Measurements from ENCODE around the gene SLC44A3. TPM values are rescaled to one million over a fixed set of nuclear protein-coding genes. Genes with fewer than 3 reads are reported as not detected.

SLC44A3 gene
- total RNA-seq, 8 experiments from 2014 or later, result 0.18 to 19.3 (median 0.95) TPM

GRCh38 chr1:94790670-94791069, 29.5 kb upstream of the SLC44A3 start:
- Histone ChIP-seq H3K27ac (no peak overlapping the region), H3K4me1 (replicated peaks in 1 of 2) (no peaks in the 10 kb centered on the region), H3K4me3 (no peak overlapping the region)
- 70 to 100% (median 97%) methylated on average over 1 of the region's 1 CpG for WGBS, 10 experiments
- ATAC-seq (replicated peaks in 6 of 8), result peak in 1 of 8 experiments; percentile 18
- in situ Hi-C loops (cut with MboI; ENCODE audit: low pct_unique_long_range_greater_than_20kb in 2 of 9, low sequenced_read_pairs in 9 of 9, unreplicated experiment in 9 of 9), result loop anchor here in 1 of 9 experiments (10.0 kb wide), 1 partner anchor 266 kb away; no protein-coding TSS in a partner anchor

- Histone ChIP-seq H3K4me3 (no peak overlapping the region), H3K27ac (no peak overlapping the region), H3K4me1 (replicated peaks in 1 of 2) (no peaks in the 10 kb centered on the region)
- in situ Hi-C loops (cut with MboI; ENCODE audit: low pct_unique_long_range_greater_than_20kb in 2 of 9, low sequenced_read_pairs in 9 of 9, unreplicated experiment in 9 of 9), result loop anchor here in 1 of 9 experiments (10.0 kb wide), 1 partner anchor 268 kb away; no protein-coding TSS in a partner anchor
- peak in 3 of 8 experiments; percentile 59 to 86 (median 81) for ATAC-seq (replicated peaks in 6 of 8)
- 0 to 100% (median 69%) methylated on average over 2 to 5 of the region's 5 CpGs for WGBS, 10 experiments
Observed at GRCh38 chr1:94792473-94793295, 27.5 kb upstream of the SLC44A3 start.

- H3K27ac ChIP-seq, result no peak overlapping the region
- peak in 3 of 8 experiments; percentile 32 to 47 (median 41) for ATAC-seq (replicated peaks in 6 of 8)
- in situ Hi-C loops (cut with MboI; ENCODE audit: low pct_unique_long_range_greater_than_20kb in 2 of 9, low sequenced_read_pairs in 9 of 9, unreplicated experiment in 9 of 9), result loop anchor here in 1 of 9 experiments (10.0 kb wide), 1 partner anchor 268 kb away; no protein-coding TSS in a partner anchor
Observed at GRCh38 chr1:94793296-94793656, 26.9 kb upstream of the SLC44A3 start.

GRCh38 chr1:94795434-94795833, 24.7 kb upstream of the SLC44A3 start:
- H3K4me3 ChIP-seq, result no peak overlapping the region
- H3K4me1 ChIP-seq (replicated peaks in 1 of 2), result no peaks in the 10 kb centered on the region
- 93 to 100% (median 96%) methylated on average over 1 to 7 of the region's 7 CpGs; no CpG with 5 or more reads in 1 of the 10 experiments for WGBS, 10 experiments
- in situ Hi-C loops (cut with MboI; ENCODE audit: low pct_unique_long_range_greater_than_20kb in 2 of 9, low sequenced_read_pairs in 9 of 9, unreplicated experiment in 9 of 9), result loop anchor here in 1 of 9 experiments (10.0 kb wide), 1 partner anchor 271 kb away; no protein-coding TSS in a partner anchor
- no peak for ATAC-seq (replicated peaks in 6 of 8)
- no peak overlapping the region for H3K27ac ChIP-seq

More at GRCh38 chr1:94793296-94793656, 26.9 kb upstream of the SLC44A3 start:
- Histone ChIP-seq H3K4me1 (replicated peaks in 1 of 2) (no peaks in the 10 kb centered on the region), H3K4me3 (no peak overlapping the region)
- 15 to 98% (median 79%) methylated on average over 1 to 5 of the region's 5 CpGs; no CpG with 5 or more reads in 2 of the 10 experiments for WGBS, 10 experiments

- in situ Hi-C loops (cut with MboI; ENCODE audit: low pct_unique_long_range_greater_than_20kb in 2 of 9, low sequenced_read_pairs in 9 of 9, unreplicated experiment in 9 of 9), result loop anchor here in 1 of 9 experiments (10.0 kb wide), 1 partner anchor 271 kb away; no protein-coding TSS in a partner anchor
Observed at GRCh38 chr1:94796266-94796665, 23.9 kb upstream of the SLC44A3 start.

GRCh38 chr1:94797291-94797690, 22.9 kb upstream of the SLC44A3 start:
- peaks cover 0 to 8% of the 10 kb centered on the region in 2 donors for H3K4me1 ChIP-seq (replicated peaks in 1 of 2)
- no peak overlapping the region for H3K4me3 ChIP-seq
- no peak for ATAC-seq (replicated peaks in 6 of 8)
- WGBS, 10 experiments, result 40 to 100% (median 78%) methylated on average over 1 of the region's 1 CpG; no CpG with 5 or more reads in 1 of the 10 experiments
- H3K27ac ChIP-seq, result no peak overlapping the region
- in situ Hi-C loops (cut with MboI; ENCODE audit: low pct_unique_long_range_greater_than_20kb in 2 of 9, low sequenced_read_pairs in 9 of 9, unreplicated experiment in 9 of 9), result loop anchor here in 1 of 9 experiments (10.0 kb wide), 1 partner anchor 272 kb away; no protein-coding TSS in a partner anchor

More at GRCh38 chr1:94796266-94796665, 23.9 kb upstream of the SLC44A3 start:
- no peak overlapping the region for H3K4me3 ChIP-seq
- 43 to 100% (median 88%) methylated on average over 1 to 2 of the region's 2 CpGs; no CpG with 5 or more reads in 3 of the 10 experiments for WGBS, 10 experiments
- no peaks in the 10 kb centered on the region for H3K4me1 ChIP-seq (replicated peaks in 1 of 2)
- H3K27ac ChIP-seq, result no peak overlapping the region
- ATAC-seq (replicated peaks in 6 of 8), result no peak

- in situ Hi-C loops (cut with MboI; ENCODE audit: low pct_unique_long_range_greater_than_20kb in 2 of 9, low sequenced_read_pairs in 9 of 9, unreplicated experiment in 9 of 9), result loop anchor here in 1 of 9 experiments (10.0 kb wide), 1 partner anchor 273 kb away; no protein-coding TSS in a partner anchor
- Histone ChIP-seq H3K4me1 (replicated peaks in 1 of 2) (peaks cover 0 to 9% of the 10 kb centered on the region in 2 donors), H3K4me3 (no peak overlapping the region), H3K27ac (no peak overlapping the region)
- ATAC-seq (replicated peaks in 6 of 8), result no peak
- 55 to 100% (median 88%) methylated on average over 1 to 3 of the region's 3 CpGs for WGBS, 10 experiments
Observed at GRCh38 chr1:94798054-94798453, 22.1 kb upstream of the SLC44A3 start.

GRCh38 chr1:94798462-94798861, 21.7 kb upstream of the SLC44A3 start:
- H3K27ac ChIP-seq, result no peak overlapping the region
- H3K4me3 ChIP-seq, result no peak overlapping the region
- H3K4me1 ChIP-seq (replicated peaks in 1 of 2), result peaks cover under 1 to 9% of the 10 kb centered on the region in 2 donors
- ATAC-seq (replicated peaks in 6 of 8), result no peak
- WGBS, 10 experiments, result 90 to 100% (median 100%) methylated on average over 1 to 2 of the region's 2 CpGs; no CpG with 5 or more reads in 3 of the 10 experiments
- in situ Hi-C loops (cut with MboI; ENCODE audit: low pct_unique_long_range_greater_than_20kb in 2 of 9, low sequenced_read_pairs in 9 of 9, unreplicated experiment in 9 of 9), result loop anchor here in 1 of 9 experiments (10.0 kb wide), 1 partner anchor 274 kb away; no protein-coding TSS in a partner anchor

GRCh38 chr1:94799206-94799605, 21.0 kb upstream of the SLC44A3 start:
- no peak overlapping the region for H3K4me3 ChIP-seq
- H3K27ac ChIP-seq, result no peak overlapping the region
- ATAC-seq (replicated peaks in 6 of 8), result no peak
- in situ Hi-C loops (cut with MboI; ENCODE audit: low pct_unique_long_range_greater_than_20kb in 2 of 9, low sequenced_read_pairs in 9 of 9, unreplicated experiment in 9 of 9), result loop anchor here in 1 of 9 experiments (10.0 kb wide), 1 partner anchor 274 kb away; no protein-coding TSS in a partner anchor
- H3K4me1 ChIP-seq (replicated peaks in 1 of 2), result peaks cover 2 to 9% of the 10 kb centered on the region in 2 donors
- WGBS, 10 experiments, result 27 to 100% (median 85%) methylated on average over 2 to 4 of the region's 4 CpGs

- 0 to 24% (median 10%) methylated on average over 1 to 6 of the region's 7 CpGs; no CpG with 5 or more reads in 1 of the 10 experiments for WGBS, 10 experiments
- in situ Hi-C loops (cut with MboI; ENCODE audit: low pct_unique_long_range_greater_than_20kb in 2 of 9, low sequenced_read_pairs in 9 of 9, unreplicated experiment in 9 of 9), result loop anchor here in 7 of 9 experiments (10.0 to 25.0 kb wide), 5 partner anchors 235 to 740 kb away; partner anchors contain the start of gene F3 (in 1 of the 7)
- Histone ChIP-seq H3K4me3 (no peak overlapping the region), H3K27ac (no peak overlapping the region), H3K4me1 (replicated peaks in 1 of 2) (peaks cover 14 to 20% of the 10 kb centered on the region in 2 donors)
- ATAC-seq (replicated peaks in 6 of 8), result peak; percentile 44 to 94 (median 64)
Observed at GRCh38 chr1:94801919-94802546, 18.1 kb upstream of the SLC44A3 start.

- Histone ChIP-seq H3K4me3 (no peak overlapping the region), H3K27ac (no peak overlapping the region), H3K4me1 (replicated peaks in 1 of 2) (peaks cover 14 to 20% of the 10 kb centered on the region in 2 donors)
- ATAC-seq (replicated peaks in 6 of 8), result no peak
- in situ Hi-C loops (cut with MboI; ENCODE audit: low pct_unique_long_range_greater_than_20kb in 2 of 9, low sequenced_read_pairs in 9 of 9, unreplicated experiment in 9 of 9), result loop anchor here in 7 of 9 experiments (10.0 to 25.0 kb wide), 5 partner anchors 234 to 741 kb away; partner anchors contain the start of gene F3 (in 1 of the 7)
- 40 to 100% (median 74%) methylated on average over 1 to 3 of the region's 3 CpGs; no CpG with 5 or more reads in 1 of the 10 experiments for WGBS, 10 experiments
Observed at GRCh38 chr1:94803106-94803505, 17.1 kb upstream of the SLC44A3 start.

All from motor neuron (in vitro differentiated cells).